Measurements from ENCODE around the gene SMAD3. TPM values are rescaled to one million over a fixed set of nuclear protein-coding genes. Genes with fewer than 3 reads are reported as not detected.

Gene SMAD3
- total and polyA plus RNA-seq, 5 donors, result 9.9 to 40.5 (median 29.2) TPM

GRCh38 chr15:67064607-67065530 lies 533 bp upstream of the SMAD3 start:
- DNase-seq (peak in 1 of 3 donors; percentile 71), ATAC-seq (no peak)
- H3K4me3 ChIP-seq (ENCODE audit: low read length), result peak overlapping the region; percentile 85
- intact Hi-C loops (cut with DNase I), result loop anchor here in 3 of 4 donors (5.0 to 10.0 kb wide), 5 partner anchors 60 to 187 kb away; partner anchors contain the start of genes AAGAB (in 2 of the 3) and IQCH (in 2 of the 3)
- H3K27me3 ChIP-seq (ENCODE audit: control insufficient read depth, insufficient read depth), result no peaks in the 10 kb centered on the region
- H3K4me1 ChIP-seq (ENCODE audit: control insufficient read depth, insufficient read depth, low read length), result peaks cover 18% of the 10 kb centered on the region
- WGBS, result 4% methylated on average over 75 of the region's 75 CpGs
- no peaks in the 10 kb centered on the region for H3K9me3 ChIP-seq (ENCODE audit: control insufficient read depth, low read length)
- H3K27ac ChIP-seq (ENCODE audit: low read length), result peak overlapping the region; percentile 85

- Histone ChIP-seq H3K4me1 (ENCODE audit: control insufficient read depth, insufficient read depth, low read length) (peaks cover 24% of the 10 kb centered on the region), H3K27ac (ENCODE audit: low read length) (peak overlapping the region; percentile 71), H3K27me3 (ENCODE audit: control insufficient read depth, insufficient read depth) (no peaks in the 10 kb centered on the region), H3K9me3 (ENCODE audit: control insufficient read depth, low read length) (no peaks in the 10 kb centered on the region), H3K4me3 (ENCODE audit: low read length) (peak overlapping the region; percentile 85)
- intact Hi-C loops (cut with DNase I), result loop anchor here in 3 of 4 donors (5.0 to 10.0 kb wide), 5 partner anchors 59 to 186 kb away; partner anchors contain the start of genes AAGAB (in 2 of the 3) and IQCH (in 2 of the 3)
- ATAC-seq, result peak; percentile 1 to 4
- DNase-seq, result peak in 2 of 3 donors; percentile 68 to 70
- WGBS, result under 1% methylated on average over 72 of the region's 72 CpGs
These were observed 898 bp downstream of the SMAD3 start for GRCh38 chr15:67066041-67066958.

DNA sequence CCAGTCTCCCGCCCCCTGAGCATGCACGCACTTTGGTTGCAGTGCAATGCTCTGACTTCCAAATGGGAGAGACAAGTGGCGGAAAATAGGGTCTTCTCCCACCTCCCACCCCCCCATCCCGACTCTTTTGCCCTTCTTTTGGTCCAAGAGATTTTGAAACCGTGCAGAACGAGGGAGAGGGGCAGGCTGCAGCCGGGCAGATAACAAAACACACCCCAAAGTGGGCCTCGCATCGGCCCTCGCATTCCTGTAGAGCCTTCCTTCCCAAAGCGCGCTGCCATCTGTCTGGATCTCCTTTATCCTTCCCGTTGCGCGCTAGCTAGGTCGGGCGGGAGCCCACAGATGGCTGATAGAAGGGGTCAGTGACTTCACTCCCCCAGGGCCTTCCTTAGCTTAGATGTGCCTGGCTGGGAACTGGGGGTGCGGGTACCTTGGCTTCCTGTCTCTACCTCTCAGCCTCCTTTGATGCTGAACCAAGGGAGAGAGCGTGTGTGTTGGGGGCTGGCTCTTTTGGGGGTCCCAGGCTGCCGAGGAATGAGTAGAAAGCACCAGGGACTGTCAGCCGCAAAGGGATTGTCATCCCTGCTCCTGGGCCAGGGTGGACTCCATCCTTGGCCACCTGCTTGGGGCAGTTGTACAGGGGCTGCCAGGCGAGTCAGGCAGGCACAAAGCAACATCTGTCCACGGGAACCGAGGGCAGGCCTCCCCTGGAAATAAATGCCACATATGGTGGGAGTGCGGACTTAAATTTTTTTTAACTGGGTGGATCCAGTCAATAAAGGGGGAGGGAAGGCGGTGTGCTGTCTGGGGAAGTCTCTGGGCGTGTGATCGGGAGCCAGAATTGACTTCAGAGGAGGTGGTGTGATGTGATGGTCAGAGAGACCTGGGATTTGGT lies 1.8 kb downstream of the SMAD3 start:
- DNase-seq (peak in 2 of 3 donors; percentile 56 to 62), ATAC-seq (peak in 1 of 2 donors; percentile 4)
- Histone ChIP-seq H3K27me3 (ENCODE audit: control insufficient read depth, insufficient read depth) (no peaks in the 10 kb centered on the region), H3K4me3 (ENCODE audit: low read length) (peak overlapping the region; percentile 85), H3K4me1 (ENCODE audit: control insufficient read depth, insufficient read depth, low read length) (peaks cover 24% of the 10 kb centered on the region), H3K27ac (ENCODE audit: low read length) (peak overlapping the region; percentile 48), H3K9me3 (ENCODE audit: control insufficient read depth, low read length) (no peaks in the 10 kb centered on the region)
- 10% methylated on average over 28 of the region's 28 CpGs for WGBS
- intact Hi-C loops (cut with DNase I), result loop anchor here in 3 of 4 donors (5.0 to 10.0 kb wide), 5 partner anchors 58 to 185 kb away; partner anchors contain the start of genes AAGAB (in 2 of the 3) and IQCH (in 2 of the 3)

GRCh38 chr15:67067930-67068551 lies 2.6 kb downstream of the SMAD3 start:
- Histone ChIP-seq H3K4me1 (ENCODE audit: control insufficient read depth, insufficient read depth, low read length) (peaks cover 26% of the 10 kb centered on the region), H3K27ac (ENCODE audit: low read length) (peak overlapping the region; percentile 74), H3K27me3 (ENCODE audit: control insufficient read depth, insufficient read depth) (no peaks in the 10 kb centered on the region), H3K9me3 (ENCODE audit: control insufficient read depth, low read length) (no peaks in the 10 kb centered on the region), H3K4me3 (ENCODE audit: low read length) (peak overlapping the region; percentile 85)
- intact Hi-C loops (cut with DNase I), result loop anchor here in 3 of 4 donors (5.0 to 10.0 kb wide), 5 partner anchors 57 to 184 kb away; partner anchors contain the start of genes AAGAB (in 2 of the 3) and IQCH (in 2 of the 3)
- DNase-seq (no peak), ATAC-seq (no peak)
- WGBS, result 44% methylated on average over 3 of the region's 3 CpGs

- DNase-seq, result peak in 1 of 3 donors; percentile 55
- H3K9me3 ChIP-seq (ENCODE audit: control insufficient read depth, low read length), result no peaks in the 10 kb centered on the region
- ATAC-seq, result peak in 1 of 2 donors; percentile 1
- H3K4me1 ChIP-seq (ENCODE audit: control insufficient read depth, insufficient read depth, low read length), result peaks cover 26% of the 10 kb centered on the region
- intact Hi-C loops (cut with DNase I), result loop anchor here in 3 of 4 donors (5.0 to 10.0 kb wide), 5 partner anchors 56 to 183 kb away; partner anchors contain the start of genes AAGAB (in 2 of the 3) and IQCH (in 2 of the 3)
- peak overlapping the region; percentile 85 for H3K4me3 ChIP-seq (ENCODE audit: low read length)
- H3K27ac ChIP-seq (ENCODE audit: low read length), result peak overlapping the region; percentile 74
- 39% methylated on average over 6 of the region's 6 CpGs for WGBS
- no peaks in the 10 kb centered on the region for H3K27me3 ChIP-seq (ENCODE audit: control insufficient read depth, insufficient read depth)
These were observed 3.5 kb downstream of the SMAD3 start for GRCh38 chr15:67068710-67069400.

GRCh38 chr15:67070150-67070549 lies 4.7 kb downstream of the SMAD3 start:
- no peak for ATAC-seq
- intact Hi-C loops (cut with DNase I), result loop anchor here in 1 of 4 donors (10.0 kb wide), 1 partner anchor 125 kb away; no protein-coding TSS in a partner anchor
- H3K27ac ChIP-seq (ENCODE audit: low read length), result no peak overlapping the region

DNA sequence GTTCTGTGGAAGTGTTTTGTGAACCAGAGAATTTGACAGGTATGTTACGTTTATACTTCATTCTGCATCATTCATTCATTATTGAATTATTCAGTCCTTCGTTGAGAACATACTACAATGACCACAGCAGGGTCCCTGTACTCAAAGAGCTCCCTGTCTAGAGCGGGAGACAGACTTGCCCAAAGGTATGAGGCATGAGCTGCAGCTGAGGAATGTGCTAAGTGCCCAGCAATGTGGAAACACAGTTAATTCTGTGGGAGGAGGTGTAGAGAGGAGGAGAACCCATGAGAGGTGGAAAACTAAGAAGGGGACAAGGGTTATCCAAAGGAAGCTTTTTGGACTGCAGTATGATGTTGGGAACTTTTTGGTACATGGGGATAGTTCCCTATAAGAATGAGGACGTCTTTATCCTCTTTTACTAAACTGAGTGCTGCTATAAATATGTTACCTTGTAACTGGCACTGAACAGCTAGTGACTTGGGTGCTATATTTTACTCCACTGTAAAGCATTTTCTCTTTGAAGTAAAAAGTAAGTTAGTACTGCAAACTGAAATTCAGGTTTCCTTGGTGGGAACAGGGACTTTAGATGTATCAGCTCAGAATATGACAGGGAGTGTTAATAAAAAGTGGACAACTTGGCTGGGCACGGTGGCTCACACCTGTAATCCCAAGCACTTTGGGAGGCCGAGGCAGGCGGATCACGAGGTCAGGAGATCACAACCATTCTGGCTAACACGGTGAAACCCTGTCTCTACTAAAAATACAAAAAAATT lies 5.7 kb downstream of the SMAD3 start:
- Histone ChIP-seq H3K27ac (ENCODE audit: low read length) (no peak overlapping the region), H3K4me1 (ENCODE audit: control insufficient read depth, insufficient read depth, low read length) (peaks cover 26% of the 10 kb centered on the region), H3K4me3 (ENCODE audit: low read length) (no peak overlapping the region), H3K27me3 (ENCODE audit: control insufficient read depth, insufficient read depth) (no peaks in the 10 kb centered on the region), H3K9me3 (ENCODE audit: control insufficient read depth, low read length) (no peaks in the 10 kb centered on the region)
- WGBS, result 91% methylated on average over 9 of the region's 9 CpGs
- ATAC-seq, result no peak
- intact Hi-C loops (cut with DNase I), result loop anchor here in 1 of 4 donors (10.0 kb wide), 1 partner anchor 124 kb away; no protein-coding TSS in a partner anchor
- no peak for DNase-seq

More at GRCh38 chr15:67070150-67070549, 4.7 kb downstream of the SMAD3 start:
- Histone ChIP-seq H3K4me1 (ENCODE audit: control insufficient read depth, insufficient read depth, low read length) (peaks cover 26% of the 10 kb centered on the region), H3K9me3 (ENCODE audit: control insufficient read depth, low read length) (no peaks in the 10 kb centered on the region), H3K4me3 (ENCODE audit: low read length) (no peak overlapping the region), H3K27me3 (ENCODE audit: control insufficient read depth, insufficient read depth) (no peaks in the 10 kb centered on the region)
- no peak for DNase-seq
- 74% methylated on average over 5 of the region's 5 CpGs for WGBS

DNA sequence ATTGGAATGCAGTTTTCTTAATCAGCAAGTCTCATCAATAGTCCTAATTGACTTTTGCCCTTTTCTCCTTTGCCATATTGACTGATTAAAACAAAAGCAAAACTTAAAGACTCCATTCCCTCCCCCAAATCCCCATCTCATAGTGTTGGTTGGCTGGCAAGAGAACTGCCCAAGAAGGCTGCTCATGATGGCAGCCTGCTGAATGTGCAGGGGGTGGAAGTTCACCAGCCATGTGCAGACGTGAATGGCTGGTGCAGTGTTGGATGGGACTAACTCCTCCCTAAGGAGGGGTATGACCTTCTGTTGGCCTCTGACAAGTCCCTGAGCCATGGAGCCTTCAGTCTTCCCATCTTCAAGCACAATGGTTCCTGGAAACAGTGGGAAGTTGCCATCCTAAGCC lies 7.0 kb downstream of the SMAD3 start:
- Histone ChIP-seq H3K27ac (ENCODE audit: low read length) (no peak overlapping the region), H3K27me3 (ENCODE audit: control insufficient read depth, insufficient read depth) (no peaks in the 10 kb centered on the region), H3K9me3 (ENCODE audit: control insufficient read depth, low read length) (no peaks in the 10 kb centered on the region), H3K4me3 (ENCODE audit: low read length) (no peak overlapping the region), H3K4me1 (ENCODE audit: control insufficient read depth, insufficient read depth, low read length) (peaks cover 32% of the 10 kb centered on the region)
- ATAC-seq (no peak), DNase-seq (no peak)
- intact Hi-C loops (cut with DNase I), result loop anchor here in 1 of 4 donors (10.0 kb wide), 1 partner anchor 122 kb away; no protein-coding TSS in a partner anchor
- WGBS, result 89% methylated on average over 1 of the region's 1 CpG

Data from right cardiac atrium (tissue), 5 donors.